HG03108 (cell line): ENCODE data around the gene CEP83.
A peak's percentile ranks its signal among the peaks of the same experiment; 100 is the strongest.
"Not testable (repeated sequence)": the region's sequence is repeated elsewhere in the genome, so short reads cannot be mapped to it uniquely, and the experiment has no call there.

Source experiments
- ATAC-seq: cut with Tn5 transposase; IDR thresholded peaks from one replicate; pipeline ENCODE4 v1.9.1; 2021; ENCODE audit warnings: moderate library complexity; ENCODE audit not compliant: unreplicated experiment

Gene CEP83

DNA sequence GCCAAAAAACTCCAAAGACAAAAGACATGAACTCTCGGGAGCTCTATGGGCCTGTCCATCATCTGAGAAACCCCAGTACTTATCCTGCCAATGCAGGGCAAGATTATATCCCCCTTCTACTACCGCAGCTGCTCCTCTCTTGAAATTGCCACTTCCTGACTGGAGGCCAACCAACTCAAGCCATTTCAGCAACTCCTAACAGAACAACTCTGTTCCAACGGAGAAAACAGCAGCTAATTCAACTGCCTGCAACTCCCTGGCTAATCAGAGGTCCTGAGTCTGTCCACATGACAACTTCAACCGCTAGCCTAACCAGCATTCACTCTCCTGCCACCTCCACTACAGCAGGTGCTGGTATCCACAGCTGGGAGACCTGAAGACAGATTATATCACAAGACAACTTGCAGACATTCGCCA is 24.1 kb downstream of the CEP83 start:
- ATAC-seq = no peak

DNA sequence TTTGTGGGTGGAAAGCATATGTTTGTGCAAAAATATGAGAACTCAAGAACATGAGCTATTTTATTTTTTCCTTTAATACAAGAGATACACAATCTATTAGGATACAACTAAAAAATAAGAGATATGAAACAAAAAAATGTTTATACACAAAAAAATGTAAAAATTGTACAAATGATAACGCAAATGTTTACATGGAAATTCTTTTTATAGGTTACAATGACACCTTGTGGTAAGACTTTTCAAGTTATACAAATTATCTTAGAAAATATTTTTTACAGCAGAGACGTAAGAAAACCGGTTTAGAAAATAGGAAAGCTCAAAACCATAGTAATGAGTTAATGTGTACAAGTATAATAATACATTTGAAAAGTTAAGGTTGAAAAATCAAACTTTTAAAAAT is 25.5 kb downstream of the CEP83 start:
- ATAC-seq = no peak

DNA sequence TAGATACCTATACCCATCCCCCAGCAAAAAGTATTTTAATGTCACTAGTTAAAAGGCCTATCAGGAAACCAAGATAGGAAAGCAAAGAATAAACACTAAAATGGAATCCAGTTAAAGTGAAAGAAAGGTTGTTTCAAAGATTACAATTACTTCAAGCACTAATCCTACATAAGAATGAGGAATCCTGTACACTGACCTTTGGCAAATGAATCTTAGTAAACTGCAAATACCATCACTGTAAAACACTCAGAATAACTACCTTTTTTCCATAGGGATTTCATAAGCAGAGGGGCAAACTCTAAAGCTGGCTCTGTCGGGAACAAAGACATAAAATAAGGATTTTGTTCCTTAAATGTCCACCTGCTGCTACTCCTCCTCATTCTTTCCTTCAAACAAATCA is 25.9 kb downstream of the CEP83 start:
- ATAC-seq = no peak

DNA sequence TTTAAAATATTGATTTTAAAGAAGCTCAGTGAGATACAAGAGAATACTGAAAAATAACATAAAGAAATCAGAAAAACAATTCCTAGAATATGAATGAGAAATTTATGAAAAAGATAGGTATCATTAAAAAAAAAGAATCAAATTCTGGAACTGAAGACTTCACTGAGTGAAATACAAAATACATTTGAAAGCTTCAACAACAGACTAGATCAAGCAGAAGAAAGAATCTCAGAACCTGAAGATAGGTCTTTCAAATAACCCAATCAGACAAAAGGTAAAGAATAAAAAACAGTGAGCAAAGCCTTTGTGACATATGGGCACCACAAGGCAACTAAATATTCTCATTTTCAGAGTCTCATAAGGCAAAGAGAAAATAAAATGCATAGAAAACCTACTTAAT is 29.4 kb downstream of the CEP83 start:
- ATAC-seq = no peak

DNA sequence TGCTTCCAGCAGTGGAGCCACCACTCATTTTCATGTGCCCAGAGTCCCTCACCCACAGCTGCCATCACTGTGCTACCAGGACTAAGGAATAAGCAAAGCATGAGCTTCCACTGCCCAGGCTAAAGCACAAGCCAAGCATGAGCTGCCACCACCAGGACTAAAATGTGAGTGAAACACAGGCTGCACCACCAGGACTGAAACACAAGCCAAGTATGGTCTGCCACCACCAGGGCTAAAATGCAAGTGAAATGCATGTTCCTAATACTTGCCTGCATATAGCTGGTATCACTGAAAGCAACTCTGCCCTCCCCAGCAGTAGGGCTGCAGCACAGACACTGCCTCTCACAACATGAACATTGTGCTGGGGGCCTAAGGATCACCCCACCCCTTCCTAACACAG is 30.0 kb downstream of the CEP83 start:
- no peak for ATAC-seq

DNA sequence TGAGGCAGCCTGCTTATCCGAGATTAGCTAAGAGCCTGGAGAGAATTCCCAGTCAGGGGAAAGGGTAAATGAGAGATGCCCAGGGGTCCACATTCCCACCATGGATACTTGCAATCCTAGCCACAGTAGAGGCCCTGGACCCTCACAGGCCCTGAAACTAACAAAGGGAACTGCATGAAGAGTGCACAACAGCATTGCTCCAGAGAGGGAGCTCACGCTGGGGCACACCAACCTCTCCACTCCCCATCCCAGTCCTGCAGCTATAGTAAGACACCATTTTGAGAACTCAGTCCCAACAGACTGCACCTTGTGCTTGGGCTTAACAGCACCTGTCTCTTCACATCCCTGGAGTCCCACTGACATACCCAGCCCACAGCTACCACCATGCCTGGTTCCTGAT is 30.5 kb downstream of the CEP83 start:
- no peak for ATAC-seq

DNA sequence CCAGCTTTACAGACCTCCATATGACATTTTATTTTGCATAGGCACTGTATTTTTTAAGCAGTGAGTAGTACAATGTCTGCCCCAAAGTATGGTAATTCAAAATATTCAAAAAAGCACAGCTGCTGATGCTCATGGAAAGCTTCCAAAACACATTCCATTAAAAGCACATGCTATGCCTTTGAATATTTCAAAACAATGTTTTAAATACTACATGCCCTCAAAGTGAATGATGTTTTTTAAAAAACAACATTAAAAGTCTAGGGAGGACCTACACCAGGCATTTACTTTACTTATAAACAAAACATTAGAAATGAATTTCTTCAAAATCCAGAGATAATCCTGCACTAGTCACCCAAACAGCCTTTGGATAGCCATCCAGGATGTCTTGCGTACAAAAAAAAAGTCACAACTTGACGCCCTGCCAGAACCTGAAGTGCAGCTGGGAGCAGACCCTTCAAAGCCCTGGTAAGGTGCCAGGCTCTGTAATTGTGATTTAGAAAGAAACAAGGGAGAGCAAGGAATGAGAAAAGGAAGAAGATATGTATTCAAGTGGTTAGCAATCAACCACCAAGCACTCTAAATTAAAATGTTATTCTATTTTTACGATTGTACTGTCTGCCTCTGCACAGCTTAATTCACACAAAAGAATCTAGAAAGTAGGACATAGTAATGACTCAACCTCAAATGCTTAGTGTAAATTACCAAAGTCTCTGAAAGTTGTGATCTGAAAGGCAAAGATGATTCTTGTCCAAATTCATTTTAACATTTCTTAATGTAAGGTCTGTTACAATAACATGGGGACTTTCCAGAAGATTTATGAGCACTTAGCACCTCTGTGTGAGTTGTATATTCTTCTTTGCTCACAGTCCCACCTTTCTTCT is 31.9 kb downstream of the CEP83 start:
- ATAC-seq = no peak

DNA sequence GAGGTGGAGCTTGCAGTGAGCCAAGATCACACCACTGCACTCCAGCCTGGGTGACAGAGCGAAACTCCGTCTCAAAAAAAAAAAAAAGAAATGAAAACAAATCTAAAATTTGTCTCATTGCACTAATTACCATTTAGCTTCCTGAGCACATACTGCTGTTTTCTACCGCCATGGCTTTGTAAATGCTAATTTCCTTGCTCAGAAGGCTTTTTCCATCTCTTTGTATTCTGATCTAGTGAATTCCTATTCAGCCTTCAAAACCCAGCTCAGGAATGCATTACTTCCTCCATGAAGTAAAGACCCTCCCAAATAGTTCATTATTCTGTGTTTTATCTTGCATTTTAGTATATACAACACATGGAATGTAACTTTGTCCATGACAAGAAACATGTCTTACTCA is 33.6 kb downstream of the CEP83 start:
- ATAC-seq = no peak

DNA sequence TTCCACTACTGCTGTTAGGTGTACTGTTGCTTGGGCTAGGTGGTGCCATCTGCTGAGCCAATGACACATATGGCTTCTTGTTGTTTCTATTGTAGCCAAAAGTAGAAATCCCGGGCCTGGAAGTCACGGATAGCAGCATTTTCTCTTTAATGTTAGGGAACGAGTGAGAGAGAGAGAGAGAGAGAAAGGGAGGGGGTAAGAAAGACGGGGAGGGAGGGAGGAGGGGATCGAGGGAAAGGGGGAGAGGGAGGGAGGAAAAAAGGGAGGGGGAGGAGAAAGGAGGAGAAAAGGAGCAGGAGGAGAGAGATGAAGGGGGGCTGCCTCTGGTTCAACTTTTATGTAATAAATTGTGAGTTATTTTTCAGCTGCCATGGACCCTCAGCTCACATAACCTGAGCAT is 34.8 kb downstream of the CEP83 start:
- not testable (repeated sequence) for ATAC-seq

DNA sequence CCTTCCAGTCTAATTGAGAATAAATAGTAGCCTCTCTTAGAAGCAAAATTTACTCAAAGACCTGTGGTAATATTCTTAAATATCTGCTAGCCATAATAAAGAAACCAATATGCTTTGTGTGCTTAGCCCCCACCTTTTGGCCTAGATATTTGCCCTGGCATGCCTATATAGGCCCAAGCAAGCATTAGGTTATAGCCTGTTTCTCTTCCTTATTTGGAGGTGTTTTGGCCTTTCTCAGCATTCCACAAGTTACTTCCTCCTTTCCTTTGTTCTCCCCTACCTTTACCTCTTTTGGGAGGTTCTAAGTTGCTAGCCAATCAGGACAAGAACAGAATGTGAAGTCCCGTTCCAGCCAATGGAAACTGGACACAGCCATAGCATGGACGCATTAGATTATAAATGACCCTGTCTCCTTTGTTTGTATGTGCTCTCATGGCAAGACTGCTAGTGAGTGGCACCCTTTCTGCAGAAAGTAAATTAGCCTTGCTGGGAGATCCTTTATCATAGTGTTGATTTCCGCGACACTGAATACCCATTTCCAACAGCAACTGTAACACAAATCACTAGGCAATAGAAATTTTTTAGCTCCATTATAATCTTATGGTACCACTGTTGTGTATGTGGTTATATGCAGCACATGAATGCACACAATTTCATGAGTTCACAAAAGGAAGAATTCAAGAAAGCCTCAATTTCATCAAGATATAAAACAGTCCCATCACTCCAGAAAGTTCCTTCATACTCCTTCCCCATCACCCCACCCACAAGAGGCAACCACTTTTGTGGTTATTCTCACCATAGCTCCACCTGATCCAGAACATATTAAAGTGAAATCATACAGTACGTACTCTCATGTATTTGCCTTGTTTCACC is 37.6 kb downstream of the CEP83 start:
- ATAC-seq = no peak

DNA sequence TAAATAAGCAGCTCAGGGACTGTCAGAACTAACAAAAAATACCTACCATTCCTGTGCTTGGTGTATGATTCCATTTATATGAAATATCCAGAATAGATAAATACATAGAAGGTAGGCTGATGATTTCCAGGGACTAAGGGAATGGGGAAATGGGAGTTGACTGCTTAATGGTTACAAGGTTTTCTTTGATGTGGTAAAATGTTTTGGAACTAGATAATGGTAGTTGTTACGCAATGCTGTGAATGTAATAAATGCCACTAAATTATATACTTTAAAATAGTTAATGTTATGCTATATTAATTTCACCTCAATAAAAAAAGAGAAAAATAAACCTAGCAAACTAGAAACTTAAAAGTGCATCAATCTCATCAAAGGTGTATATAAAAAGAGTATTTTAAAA is 41.1 kb downstream of the CEP83 start:
- no peak for ATAC-seq

DNA sequence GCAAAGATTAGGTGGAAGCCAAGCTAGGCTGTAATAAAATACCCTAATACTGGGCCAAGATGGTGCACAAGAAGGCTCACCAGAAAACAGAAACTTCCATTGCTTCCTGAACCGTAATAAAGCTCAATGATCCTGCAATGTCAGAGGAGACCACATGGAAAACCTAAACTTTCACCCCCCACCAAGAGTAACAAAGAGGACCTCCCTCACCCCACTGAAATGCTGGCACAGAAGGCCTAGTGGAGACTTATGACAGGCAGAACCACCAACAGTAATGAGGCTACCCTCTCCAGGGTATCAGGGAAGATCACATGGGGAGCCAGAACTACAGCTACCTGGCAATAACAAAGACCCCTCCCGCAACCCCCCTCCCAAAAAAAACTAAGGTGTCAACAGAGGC is 43.1 kb downstream of the CEP83 start:
- no peak for ATAC-seq

DNA sequence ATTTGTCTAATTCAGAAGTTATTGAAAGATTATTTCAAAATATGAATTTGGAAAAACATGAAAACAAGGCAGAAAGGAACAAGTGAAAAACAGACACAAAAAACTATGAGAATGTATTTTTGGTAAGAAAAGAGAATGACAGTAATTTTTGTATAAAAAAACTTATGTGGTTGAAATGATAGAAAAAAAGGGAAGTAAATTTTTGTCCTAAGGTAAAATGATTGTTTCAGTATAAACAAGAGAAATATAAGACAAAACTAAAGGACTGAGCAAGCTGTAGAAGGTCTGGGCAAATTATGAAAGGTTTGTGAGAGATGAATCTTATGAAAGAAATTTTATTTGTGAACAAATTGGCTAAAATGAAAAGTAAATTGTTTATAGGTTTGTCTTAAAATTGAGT is 44.6 kb downstream of the CEP83 start:
- no peak for ATAC-seq

DNA sequence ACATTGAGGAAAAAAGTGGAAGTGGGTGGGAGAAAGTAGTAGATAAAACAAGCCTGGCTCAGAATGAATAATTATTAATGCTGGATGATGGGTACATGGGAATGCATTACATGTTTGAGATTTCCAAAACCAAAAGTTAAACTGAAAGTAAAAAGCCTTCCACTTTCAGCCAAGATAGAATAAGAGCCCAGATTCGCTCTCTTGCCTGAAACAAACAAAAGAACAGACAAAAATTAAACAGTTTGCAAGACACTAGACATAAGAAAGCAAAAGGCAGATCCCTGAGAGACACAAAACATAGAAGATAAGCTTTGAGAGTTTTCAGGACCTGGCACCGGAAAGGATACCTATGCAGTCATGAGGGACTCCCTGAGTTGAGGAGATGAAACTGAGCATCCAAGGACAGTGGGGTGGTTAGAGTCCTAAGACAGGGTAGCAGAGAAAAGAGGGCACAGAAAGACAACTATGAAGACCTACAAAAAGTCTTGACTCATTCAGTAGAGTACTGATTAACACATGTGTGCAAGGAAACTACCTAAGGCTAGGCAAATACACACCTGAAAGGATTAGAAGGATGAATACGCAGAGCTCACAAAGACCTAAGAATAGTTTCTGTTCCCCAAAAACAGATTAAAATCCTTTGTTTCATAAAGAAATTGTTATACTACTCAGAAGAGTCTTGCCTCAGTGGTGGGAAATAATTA is 54.1 kb downstream of the CEP83 start:
- ATAC-seq = peak; percentile 65

DNA sequence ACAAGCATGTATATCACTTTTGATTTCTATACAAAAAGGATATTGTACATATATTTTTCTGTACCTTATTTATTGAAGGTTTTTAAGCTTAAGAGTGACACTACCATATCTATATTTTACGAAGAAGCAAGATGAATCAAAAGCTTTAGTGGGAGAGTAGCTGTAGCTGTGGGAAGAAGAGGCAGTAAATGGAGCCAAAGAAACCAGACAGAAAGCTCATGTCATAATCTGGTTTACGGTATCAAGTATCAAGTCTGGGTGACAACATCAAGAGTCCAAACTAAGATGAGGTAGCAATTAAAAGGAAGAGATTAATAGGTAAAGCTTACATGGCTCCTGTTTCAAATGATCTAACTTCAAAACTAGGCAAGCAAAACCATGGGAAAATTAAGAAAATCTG is 54.8 kb downstream of the CEP83 start:
- ATAC-seq = no peak

DNA sequence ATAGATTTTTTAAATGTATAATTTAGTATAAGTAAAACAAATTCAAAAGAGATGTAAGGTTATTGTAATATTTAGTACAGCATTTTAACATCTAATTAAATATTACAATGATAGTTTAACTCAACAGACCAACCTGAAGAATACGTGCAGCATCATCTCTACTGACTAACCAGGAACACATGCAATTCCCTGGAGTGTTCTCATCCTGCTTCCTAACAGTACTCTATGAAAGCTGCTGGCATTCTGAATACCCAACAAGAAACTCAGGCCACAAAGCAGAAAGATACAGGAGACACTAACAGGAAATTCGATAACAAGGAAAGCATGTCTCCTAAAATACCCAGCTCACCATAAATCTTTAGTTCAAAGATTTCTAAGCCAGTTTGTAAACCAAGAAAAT is 58.3 kb downstream of the CEP83 start:
- ATAC-seq = no peak

DNA sequence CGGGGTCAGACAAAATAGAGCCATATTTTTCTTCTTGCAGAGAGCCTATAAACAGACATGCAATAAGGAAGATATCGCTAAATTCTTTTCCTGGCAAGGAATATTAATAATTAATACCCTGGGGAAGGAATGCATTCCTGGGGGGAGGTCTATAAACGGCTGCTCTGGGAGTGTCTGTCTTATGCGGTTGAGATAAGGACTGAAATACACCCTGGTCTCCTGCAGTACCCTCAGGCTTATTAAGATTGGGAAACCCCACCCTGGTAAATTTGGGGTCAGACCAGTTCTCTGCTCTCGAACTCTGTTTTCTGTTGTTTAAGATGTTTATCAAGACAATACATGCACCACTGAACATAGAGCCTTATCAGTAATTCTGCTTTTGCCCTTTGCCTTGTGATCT is 61.0 kb downstream of the CEP83 start:
- ATAC-seq = not testable (repeated sequence)

DNA sequence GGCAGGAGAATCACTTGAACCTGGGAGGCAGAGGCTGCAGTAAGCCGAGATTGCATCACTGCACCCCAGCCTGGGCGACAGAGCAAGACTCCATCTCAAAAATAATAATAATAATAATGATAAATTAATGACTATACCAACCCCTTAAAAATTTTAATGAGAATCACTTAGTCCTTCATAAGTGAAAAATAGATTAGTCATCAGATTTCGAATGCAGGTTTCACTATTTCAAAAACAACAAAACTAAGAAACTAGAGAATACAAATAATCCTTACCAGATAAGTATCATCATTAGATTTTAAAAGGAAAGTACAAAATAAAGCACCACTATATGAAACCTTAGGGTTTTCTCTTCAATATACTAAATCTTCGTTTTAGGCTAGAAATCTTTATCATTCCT is 62.3 kb downstream of the CEP83 start:
- ATAC-seq = no peak

DNA sequence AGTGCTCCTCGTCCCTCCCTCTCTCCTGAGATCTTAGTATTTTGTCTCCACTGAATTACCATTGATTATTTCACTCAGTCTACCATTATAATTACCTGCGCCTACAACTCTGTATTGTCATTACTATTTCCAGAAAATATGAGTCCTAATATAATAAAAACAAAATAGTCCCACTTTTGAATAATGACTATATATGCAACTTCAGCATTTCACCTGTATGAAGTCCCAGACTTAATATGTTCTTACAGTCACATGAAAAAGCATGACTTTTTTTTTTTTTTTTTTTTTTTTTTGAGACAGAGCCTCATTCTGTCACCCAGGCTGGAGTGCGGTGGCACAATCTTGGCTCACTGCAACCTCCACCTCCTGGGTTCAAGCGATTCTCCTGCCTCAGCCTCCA is 63.7 kb downstream of the CEP83 start:
- not testable (repeated sequence) for ATAC-seq

DNA sequence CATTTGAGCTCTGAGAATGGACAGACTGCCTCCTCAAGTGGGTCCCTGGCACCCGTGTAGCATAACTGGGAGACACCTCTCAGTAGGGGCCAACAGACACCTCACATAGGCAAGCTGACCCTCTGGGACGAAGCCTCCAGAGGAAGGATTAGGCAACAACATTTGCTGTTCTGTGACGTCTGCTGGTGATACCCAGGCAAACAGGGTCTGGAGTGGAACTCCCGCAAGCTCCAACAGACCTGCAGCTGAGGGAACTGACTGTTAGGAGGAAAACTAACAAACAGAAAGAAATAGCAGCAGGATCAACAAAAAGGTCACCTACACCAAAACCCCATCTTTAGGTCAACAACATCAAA is 69.6 kb downstream of the CEP83 start:
- ATAC-seq = no peak

DNA sequence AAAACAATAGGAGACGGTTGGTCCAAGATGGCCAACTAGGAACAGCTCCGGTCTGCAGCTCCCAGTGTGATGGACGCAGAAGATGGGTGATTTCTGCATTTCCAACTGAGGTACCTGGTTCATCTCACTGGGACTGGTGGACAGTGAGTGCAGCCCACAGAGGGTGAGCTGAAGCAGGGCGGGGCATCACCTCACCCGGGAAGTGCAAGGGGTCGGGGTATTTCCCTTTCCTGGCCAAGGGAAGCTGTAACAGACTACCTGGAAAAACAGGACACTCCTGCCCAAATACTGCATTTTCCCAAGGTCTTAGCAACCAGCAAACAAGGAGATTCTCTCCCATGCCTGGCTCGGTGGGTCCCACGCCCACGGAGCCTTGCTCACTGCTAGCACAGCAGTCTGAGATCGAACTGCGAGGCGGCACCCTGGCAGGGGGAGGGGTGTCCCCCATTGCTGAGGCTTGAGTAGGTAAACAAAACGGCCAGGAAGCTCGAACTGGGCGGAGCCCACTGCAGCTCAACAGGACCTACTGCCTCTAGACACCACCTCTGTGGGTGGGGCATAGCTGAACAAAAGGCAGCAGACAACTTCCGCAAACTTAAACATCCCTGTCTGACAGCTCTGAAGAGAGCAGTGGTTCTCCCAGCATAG is 70.1 kb downstream of the CEP83 start:
- ATAC-seq = not testable (repeated sequence)
